Left kidney (tissue), 8 donors: ENCODE measurements around the gene EEFSEC. TPM values are rescaled to one million over a fixed set of nuclear protein-coding genes. Genes with fewer than 3 reads are reported as not detected.
A peak's percentile ranks its signal among the peaks of the same experiment; 100 is the strongest.

Source experiments
- DNase-seq: peaks from one replicate; pipeline ENCODE4 v3.0.0-alpha.2; 2013
- long read RNA-seq, 8 donors: transcript quantifications; one replicate each; lab custom pipeline, GENCODE V29; 2026
- polyA plus RNA-seq: library from polyadenylated mRNA; unstranded; fragments of 120-200 nt; gene quantifications from one replicate; pipeline ENCODE4 v1.2.1, GENCODE V29; 2013; ENCODE audit not compliant: insufficient read length

Gene EEFSEC, protein sequence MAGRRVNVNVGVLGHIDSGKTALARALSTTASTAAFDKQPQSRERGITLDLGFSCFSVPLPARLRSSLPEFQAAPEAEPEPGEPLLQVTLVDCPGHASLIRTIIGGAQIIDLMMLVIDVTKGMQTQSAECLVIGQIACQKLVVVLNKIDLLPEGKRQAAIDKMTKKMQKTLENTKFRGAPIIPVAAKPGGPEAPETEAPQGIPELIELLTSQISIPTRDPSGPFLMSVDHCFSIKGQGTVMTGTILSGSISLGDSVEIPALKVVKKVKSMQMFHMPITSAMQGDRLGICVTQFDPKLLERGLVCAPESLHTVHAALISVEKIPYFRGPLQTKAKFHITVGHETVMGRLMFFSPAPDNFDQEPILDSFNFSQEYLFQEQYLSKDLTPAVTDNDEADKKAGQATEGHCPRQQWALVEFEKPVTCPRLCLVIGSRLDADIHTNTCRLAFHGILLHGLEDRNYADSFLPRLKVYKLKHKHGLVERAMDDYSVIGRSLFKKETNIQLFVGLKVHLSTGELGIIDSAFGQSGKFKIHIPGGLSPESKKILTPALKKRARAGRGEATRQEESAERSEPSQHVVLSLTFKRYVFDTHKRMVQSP
- polyA plus RNA-seq = 22.9 TPM
- long read RNA-seq, donor 1, transcript EEFSEC-201 (7 exons, 2,232 nt) = major isoform, 13 of 42 reads
- long read RNA-seq, donor 1, partial matches to known transcripts = 29 of 42 reads
- long read RNA-seq, donor 1, other reads (novel, unspliced or antisense) = 0 of 42 reads
- long read RNA-seq, donor 2, transcript EEFSEC-201 (7 exons, 2,232 nt) = major isoform, 10 of 10 reads
- long read RNA-seq, donor 2, partial matches to known transcripts = 0 of 10 reads
- long read RNA-seq, donor 2, other reads (novel, unspliced or antisense) = 0 of 10 reads
- long read RNA-seq, donor 3, transcript EEFSEC-201 (7 exons, 2,232 nt) = major isoform, 6 of 6 reads
- long read RNA-seq, donor 3, partial matches to known transcripts = 0 of 6 reads
- long read RNA-seq, donor 3, other reads (novel, unspliced or antisense) = 0 of 6 reads
- long read RNA-seq, donor 4 = 0 reads
- long read RNA-seq, donor 5, transcript EEFSEC-201 (7 exons, 2,232 nt) = major isoform, 13 of 13 reads
- long read RNA-seq, donor 5, partial matches to known transcripts = 0 of 13 reads
- long read RNA-seq, donor 5, other reads (novel, unspliced or antisense) = 0 of 13 reads
- long read RNA-seq, donor 6, transcript EEFSEC-201 (7 exons, 2,232 nt) = major isoform, 5 of 10 reads
- long read RNA-seq, donor 6, partial matches to known transcripts = 5 of 10 reads
- long read RNA-seq, donor 6, other reads (novel, unspliced or antisense) = 0 of 10 reads
- long read RNA-seq, donor 7, transcript EEFSEC-201 (7 exons, 2,232 nt) = major isoform, 12 of 13 reads
- long read RNA-seq, donor 7, partial matches to known transcripts = 0 of 13 reads
- long read RNA-seq, donor 7, other reads (novel, unspliced or antisense) = 0 of 13 reads
- long read RNA-seq, donor 8, partial matches to known transcripts = 0 of 4 reads
- long read RNA-seq, donor 8, other reads (novel, unspliced or antisense) = 0 of 4 reads

DNA sequence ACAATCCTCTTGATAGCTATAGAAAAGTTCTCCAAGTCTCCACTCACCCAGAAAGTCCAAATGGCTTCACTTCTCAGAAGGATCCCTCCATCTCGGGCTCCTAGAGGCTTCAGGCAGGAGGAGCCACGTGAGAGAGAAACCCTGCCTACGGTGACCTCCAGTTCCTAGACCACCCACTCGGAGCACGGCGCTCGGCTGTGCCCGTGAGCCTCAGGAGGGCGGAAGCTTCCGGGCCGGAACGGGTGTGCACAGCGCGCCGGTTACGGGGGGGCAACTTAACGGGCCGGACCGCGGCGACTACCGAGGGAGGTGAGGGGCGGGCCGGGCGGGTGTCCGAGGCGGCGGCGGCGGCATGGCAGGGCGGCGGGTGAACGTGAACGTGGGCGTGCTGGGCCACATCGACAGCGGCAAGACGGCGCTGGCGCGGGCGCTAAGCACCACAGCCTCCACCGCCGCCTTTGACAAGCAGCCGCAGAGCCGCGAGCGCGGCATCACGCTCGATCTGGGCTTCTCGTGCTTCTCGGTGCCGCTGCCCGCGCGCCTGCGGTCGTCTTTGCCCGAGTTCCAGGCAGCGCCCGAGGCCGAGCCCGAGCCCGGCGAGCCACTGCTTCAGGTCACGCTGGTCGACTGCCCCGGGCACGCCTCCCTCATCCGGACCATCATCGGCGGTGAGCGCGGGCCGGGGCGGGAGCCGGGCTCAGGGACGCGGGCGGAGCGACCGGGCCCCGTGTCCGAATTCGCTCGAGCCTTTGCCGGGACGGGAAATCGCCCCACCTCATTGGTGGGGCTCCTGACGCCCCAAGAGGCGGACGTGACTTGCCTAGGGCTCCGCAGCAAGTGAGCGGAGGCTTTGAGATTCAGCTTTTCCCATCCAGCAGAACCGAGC is at the start of gene EEFSEC:
EEFSEC (plus strand) TSS at position 326 of the 886 bp plus-strand sequence; CDS start at position 353, 27 bp downstream.
- peak; percentile 59 for DNase-seq

DNA sequence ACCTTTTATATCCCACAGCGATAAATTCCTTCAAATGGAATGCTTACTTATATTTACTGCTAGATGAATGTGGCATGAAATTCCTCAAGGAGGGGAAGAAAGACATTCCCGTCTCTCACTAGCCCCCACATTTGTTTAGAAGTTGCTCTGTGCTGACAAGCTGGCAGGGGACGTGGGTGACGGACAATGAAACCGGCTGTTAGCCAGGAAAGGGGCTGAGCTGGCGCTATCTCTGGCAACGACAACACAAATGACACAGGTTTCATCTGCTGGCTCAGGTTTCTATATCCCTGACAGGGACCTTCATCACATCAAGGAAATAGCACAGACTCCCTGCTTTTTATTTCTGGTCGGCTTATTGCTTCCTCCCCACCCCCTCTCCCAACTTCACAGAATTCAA is 45.4 kb upstream of the EEFSEC start:
- no peak for DNase-seq

DNA sequence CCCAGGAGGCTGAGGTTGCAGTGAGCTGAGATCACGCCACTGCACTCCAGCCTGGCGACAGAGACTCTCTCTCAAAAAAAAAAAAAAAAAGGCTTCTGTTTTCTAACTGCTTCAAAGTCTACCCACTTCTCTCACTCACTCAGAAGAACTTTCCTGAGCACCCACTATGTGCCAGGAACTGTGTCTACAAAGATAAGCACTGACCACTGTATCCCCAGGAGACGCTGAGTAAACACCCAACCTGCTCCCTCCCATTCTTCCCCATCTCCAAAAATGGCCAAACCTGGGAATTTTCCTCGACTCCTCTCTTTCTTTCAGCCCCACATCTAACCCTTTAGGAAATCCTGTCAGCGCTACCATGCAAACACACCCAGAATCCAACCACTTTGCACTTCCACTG is 42.1 kb upstream of the EEFSEC start:
- no peak for DNase-seq

DNA sequence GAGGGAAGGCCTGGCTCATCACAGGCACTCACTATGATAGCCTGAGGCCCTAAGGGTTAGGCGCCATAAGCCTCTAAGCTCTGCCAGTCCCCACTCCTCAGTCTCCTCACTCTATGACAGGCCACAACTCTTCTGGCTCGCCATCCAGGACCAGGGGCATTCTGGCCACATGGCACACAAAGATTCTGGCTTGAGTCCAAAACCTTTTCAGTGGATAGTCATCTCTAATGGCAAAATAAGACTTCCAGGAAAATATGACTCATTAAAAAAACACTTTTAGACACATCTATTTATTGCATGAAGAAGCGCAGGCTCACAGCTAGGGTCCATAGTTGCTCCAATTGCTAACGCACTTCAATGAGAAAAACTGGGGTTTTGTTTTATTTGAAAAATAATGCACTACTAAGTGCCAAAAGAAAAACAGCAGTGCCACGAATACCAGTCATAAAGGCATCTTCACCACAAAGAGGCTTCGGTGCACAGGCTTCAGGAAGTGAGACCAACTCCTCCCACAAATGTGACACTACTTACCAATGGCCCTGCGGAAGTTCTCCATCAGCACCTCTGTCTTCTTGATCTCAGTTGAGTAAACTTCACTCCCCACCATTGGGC is 40.8 kb upstream of the EEFSEC start:
- no peak for DNase-seq

DNA sequence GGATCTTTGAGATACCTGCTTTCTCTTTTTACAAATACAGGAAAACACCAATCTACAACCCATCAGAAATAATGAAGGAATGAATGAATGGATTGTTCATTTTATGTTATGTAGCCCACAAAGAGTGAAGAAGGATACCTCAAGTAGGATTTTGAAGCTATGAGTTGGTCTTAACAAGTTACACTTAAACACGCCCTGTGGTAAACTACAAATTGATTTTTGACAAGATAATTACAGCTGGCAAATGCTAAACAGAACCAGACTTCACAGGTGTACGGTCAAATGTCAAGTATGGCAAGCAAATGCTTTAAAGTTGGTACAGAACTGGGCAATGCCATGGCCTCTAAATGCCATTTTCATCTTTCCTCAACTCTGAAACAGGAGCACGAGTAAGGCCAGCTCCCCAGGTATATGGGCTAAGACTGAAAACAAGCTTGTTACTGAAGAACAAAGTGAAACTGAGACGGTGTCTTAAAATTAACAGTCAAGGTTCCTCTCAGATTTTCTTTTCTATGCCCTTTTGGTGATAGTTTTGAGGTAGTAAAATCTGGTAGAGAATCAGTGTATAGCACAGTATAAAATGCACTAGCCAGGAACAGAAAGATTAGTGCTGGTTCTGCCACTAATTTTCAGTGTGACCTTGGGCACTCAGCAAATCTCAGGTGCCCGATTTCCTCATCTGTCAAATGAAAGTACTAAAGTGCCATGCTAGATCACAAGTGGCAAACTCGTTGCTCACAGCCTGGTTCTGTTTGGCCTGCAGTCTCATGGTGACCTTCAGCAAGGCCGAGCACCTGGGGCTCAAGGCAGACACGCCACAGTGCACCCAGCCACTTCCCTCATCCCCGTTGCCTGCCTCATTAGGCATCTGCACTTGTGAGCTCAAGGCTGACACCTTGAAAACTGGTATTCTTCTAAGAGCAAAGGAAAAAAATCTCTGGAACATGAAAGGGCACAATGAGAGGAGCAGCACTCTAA is 39.2 kb upstream of the EEFSEC start:
- no peak for DNase-seq

DNA sequence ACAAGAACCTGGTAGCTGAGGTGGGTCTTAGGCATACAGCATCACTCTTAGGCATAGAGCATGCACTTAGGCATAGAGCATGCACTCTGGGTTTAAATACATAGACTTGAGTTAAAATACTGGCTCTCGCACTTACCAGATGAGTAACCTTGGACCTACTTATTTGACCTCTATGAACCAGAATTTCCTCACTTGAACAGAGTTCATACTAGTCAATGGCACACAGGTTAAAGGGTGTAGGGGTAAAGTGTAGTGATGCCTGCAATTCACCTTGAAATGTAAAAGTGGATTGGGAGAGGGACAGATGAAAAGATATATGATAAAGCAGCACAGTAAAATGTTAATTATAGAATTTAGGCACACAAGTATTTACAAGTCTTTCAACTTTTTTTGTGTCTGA is 31.3 kb upstream of the EEFSEC start:
- no peak for DNase-seq

DNA sequence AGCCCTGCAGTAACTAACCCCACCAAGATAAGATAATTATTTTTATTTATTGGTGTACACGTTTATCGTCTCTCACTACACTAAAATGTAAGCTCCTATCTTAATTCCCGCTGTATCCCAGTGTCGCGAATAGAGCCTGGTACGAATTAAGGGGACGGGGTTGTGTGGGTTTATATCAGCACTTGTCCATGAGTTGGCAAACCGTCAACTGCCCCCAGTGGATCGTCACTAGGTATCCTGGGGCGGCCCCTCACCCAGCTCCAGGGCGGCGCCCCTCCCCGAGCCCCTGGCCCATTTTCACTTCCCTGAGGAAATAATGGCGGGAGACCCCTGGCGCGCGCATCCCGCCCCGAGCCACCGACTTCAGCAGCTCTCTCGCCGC is 30.1 kb upstream of the EEFSEC start:
- DNase-seq = no peak

DNA sequence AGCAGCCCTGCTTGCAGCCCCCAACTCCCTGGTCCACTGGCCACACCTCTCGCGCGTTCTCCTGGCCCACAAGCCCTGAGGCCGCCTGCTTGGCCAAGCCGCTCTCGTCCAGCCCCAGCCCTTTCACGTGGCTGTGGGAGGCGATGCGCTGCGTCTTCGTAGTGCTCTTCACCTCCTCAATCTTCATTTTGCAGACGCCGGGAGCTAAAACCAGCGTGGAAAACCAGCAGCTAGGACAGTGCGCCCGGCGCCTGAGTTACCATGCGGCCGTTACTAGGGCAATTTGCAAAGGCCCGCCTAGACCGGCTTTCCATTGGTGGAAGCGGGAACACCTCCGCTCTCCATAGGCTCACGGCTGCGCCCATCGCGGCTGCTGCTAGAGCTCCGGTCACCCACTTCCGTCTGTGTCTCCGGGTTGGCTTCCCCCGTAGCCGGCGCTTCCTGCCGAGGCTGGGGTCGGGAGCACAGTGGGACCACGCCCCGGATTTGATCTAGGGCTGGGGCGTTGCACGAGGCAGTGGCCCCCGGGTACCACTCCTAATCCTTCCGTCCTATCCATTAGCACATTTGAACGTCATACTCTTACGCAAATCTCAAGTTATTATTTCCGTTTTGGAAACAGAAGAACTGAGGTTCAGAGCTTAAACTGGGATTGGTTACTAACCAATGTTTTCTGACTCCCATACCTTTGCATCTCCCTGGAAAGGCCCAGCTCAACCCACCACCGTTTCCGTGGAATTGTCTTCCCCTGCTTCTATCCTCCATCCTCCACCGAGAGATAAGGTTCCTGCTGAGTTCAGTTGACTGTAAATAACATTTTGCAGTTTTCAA is 29.5 kb upstream of the EEFSEC start, which contains the start of gene RUVBL1:
RUVBL1 (minus strand) TSS at position 275 of the 831 bp plus-strand sequence; CDS start at position 187, 88 bp downstream.
- peak; percentile 95 for DNase-seq

DNA sequence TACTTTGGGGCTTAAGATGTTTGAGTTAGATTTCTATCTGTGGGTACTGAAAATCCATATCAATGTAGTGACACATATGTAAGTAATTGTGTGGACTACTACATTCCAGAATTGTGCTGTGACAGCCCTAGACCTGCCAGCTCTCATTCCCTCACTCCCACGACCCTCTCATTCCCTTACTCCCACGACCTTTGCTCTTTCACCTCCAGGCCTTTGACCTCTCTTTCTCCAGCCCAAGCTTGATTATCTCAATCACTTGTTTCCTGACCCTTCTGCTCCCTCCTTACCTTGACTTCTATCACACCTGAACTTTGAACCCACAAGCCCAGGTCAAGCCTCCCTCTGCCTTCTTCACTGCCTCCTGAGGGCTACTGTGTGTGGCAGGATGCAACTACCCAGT is 26.0 kb upstream of the EEFSEC start:
- DNase-seq = no peak

DNA sequence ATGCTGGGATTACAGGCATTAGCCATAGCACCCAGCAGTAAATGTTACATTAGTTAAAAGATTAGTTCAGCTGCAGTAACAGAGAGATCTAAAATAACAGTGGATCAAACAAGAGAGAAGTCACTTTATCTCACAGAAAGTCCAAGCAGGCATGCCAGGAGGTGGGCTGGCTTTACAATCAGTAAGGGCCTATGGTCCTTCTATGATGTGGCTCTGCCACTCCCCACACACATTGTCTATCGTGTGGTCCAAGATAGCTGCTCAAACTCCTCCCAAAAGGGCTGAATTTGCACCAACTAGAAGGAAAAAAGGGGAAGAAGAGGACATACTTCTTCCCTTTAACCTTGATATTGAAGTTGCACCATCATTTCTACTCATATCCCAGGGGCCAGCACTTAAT is 25.0 kb upstream of the EEFSEC start:
- no peak for DNase-seq

DNA sequence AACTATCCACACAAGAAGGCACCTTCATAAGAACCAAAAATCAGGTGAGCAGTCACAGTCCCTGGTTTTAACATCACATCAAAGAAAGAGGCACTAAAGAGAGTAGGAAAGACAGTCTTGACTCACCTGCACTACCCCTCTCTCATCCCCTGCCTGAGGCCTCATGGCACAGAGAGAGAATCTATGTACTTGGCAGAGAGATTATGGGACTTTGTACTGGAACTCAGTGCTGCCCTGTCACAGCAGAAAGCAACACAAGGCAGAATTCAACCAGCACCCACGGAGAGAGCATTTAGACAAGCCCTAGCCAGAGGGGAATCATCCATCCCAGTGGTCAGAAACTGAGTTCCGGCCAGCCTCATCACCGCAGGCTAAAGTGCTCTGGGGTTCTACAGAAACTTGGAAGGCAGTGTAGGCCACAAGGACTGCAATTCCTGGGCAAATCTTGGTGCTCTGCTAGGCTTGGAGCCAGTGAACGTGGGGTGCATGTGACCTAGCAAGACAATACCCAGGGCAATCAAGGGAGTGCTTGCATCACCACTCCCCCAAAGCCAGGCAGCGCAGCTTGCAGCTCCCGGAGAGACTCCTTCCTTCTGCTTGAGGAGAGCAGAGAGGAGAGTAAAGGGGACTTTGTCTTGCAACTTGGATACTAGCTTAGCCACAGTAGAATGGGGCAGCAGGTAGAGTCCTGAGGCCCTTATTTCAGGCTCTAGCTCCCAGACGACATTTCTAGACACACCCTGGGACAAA is 21.2 kb upstream of the EEFSEC start:
- DNase-seq = no peak

DNA sequence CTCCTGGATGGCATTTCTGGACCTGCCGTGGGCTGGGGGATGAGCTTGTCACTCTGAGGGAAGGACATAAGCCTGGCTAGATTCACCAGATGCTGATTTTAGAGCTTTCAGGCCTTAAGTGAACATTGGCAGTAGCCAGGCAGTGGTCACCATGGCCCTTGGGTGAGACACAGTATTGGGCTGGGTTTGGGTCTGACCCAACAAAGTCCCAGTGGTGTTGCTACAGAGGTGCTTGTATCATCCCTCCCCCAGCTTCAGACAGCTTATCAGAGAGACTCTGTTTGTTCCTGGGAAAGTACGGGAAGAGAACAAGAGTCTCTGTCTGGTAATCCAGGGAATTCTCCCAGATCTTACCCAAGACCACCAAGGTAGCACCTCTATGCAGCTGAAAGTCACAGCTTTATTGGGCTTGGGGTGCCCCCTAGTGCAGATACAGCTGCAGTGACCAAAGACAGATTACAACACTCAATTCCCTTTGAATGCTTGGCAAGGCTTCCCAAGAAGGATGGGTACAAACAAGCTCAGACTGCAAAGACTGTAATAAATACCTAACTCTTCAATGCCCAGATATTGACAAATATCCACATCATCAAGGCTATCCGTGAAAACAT is 19.9 kb upstream of the EEFSEC start:
- DNase-seq = no peak

DNA sequence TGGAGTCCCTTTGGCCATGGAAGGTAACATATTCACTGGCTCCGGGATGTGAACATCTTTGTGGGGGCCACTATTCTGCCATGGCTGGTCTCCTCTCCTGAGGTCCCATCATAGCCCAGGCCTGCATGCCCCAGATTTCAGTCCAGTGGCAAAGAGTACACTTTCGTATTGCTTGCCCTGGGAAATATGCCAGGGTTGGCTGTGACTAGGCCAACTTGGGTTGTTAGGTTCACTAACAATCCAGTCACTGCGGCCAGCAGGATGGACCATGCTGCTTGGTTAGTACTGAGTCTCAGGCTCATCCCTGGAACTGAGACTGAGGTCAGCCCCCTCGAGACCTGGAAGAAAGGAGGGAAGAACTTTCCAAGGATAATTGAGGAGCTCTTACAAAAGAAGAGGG is 9.8 kb upstream of the EEFSEC start:
- DNase-seq = no peak

DNA sequence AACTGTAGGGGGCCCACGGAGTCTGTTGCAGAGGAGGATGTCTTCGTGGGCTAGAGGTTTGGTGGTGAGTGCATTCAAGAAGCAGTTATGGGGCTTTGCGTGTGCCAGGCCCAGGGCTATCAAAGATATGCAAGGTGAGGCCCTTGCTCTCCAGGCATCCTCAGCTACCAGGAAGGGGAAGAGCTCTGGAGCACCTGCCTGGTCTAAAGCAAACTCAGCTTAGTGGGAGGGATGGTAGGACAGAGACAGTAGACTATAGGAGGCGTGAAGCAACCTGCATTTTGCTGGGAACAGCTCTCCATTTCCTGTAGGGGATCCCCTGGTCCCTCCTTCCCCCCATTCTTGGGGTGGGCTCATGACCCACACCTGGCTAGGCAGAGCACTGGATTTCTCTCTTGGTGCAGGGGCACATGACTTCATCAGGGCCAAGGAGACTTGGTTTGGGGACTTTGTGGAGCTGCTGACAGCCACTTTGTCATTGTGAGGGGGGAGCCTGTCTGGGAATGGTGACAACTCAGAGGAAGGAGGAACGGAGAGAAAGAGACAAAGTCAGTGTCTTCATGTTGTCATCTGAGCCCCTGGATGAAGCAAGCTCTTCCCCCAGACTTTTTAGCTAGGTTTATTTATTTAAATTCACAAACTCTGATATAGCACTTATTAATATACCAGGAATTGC is 8.6 kb upstream of the EEFSEC start:
- no peak for DNase-seq

DNA sequence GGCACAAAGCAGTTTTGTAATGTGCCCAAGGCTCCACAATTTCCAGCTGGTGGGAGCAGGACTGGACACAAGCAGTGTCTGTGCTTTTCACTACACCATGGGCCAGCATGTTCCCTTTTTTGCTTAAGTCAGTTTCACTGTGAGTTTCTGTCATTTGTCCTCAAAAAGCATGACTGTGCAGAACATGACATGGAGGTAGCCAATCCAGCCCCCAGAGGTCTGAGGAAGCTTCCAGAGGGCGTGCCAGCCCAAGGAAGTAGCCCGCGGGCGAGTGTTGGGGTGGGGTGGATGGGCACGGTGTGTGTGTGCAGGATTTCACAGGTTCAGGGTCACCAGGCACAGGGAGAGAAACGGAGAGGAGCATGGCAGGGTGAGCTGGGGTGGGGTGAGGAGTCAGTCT is 8.0 kb upstream of the EEFSEC start:
- DNase-seq = no peak

DNA sequence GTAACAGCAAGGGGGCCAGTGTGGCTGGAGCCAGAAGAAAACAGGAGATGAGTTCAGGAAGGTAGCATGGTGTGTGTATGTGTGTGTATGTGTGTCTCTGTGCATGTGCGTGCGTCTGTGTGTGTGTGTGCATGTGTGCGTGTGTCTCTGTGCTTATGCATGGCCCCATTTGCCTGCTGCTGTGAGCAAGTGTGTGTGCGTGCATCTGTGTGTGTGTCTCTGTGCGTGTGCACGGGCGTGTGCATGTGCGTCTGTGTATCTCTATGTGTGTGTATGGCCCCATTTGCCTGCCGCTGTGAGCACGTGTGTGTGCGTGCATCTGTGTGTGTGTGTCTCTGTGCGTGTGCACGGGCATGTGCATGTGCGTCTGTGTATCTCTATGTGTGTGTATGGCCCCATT is 7.1 kb upstream of the EEFSEC start:
- no peak for DNase-seq
